T follicular helper cell (primary cell): ENCODE measurements around the gene CCSER1.
"Not testable (repeated sequence)": the region's sequence is repeated elsewhere in the genome, so short reads cannot be mapped to it uniquely, and the experiment has no call there.

ENCODE experiments used
- DNase-seq: peaks from one replicate; pipeline ENCODE4 v3.0.0-alpha.2; 2020; ENCODE audit warnings: low read depth

CCSER1 gene

GRCh38 chr4:90840828-90841227, 713.6 kb downstream of the CCSER1 start:
- DNase-seq = no peak

GRCh38 chr4:90841676-90842075, 714.5 kb downstream of the CCSER1 start:
- DNase-seq = no peak

GRCh38 chr4:90842960-90843359, 715.8 kb downstream of the CCSER1 start:
- no peak for DNase-seq

GRCh38 chr4:90844241-90844640, 717.0 kb downstream of the CCSER1 start:
- no peak for DNase-seq

GRCh38 chr4:90845777-90846176, 718.6 kb downstream of the CCSER1 start:
- no peak for DNase-seq

- DNase-seq = no peak
Observed at GRCh38 chr4:90852237-90852636, 725.0 kb downstream of the CCSER1 start.

GRCh38 chr4:90855111-90855510, 727.9 kb downstream of the CCSER1 start:
- DNase-seq = no peak

- DNase-seq = no peak
Observed at GRCh38 chr4:90857081-90857820, 730.1 kb downstream of the CCSER1 start.

- DNase-seq = no peak
Observed at GRCh38 chr4:90875791-90876190, 748.6 kb downstream of the CCSER1 start.

- no peak for DNase-seq
Observed at GRCh38 chr4:90876296-90876695, 749.1 kb downstream of the CCSER1 start.

- DNase-seq = no peak
Observed at GRCh38 chr4:90883519-90883918, 756.3 kb downstream of the CCSER1 start.

- DNase-seq = no peak
Observed at GRCh38 chr4:90888571-90888970, 761.4 kb downstream of the CCSER1 start.

- no peak for DNase-seq
Observed at GRCh38 chr4:90889171-90889570, 762.0 kb downstream of the CCSER1 start.

- DNase-seq = not testable (repeated sequence)
Observed at GRCh38 chr4:90903413-90903812, 776.2 kb downstream of the CCSER1 start.

- DNase-seq = no peak
Observed at GRCh38 chr4:90904021-90904420, 776.8 kb downstream of the CCSER1 start.

- no peak for DNase-seq
Observed at GRCh38 chr4:90906239-90906638, 779.0 kb downstream of the CCSER1 start.

- DNase-seq = not testable (repeated sequence)
Observed at GRCh38 chr4:90911724-90912434, 784.7 kb downstream of the CCSER1 start.

GRCh38 chr4:90922174-90922573, 795.0 kb downstream of the CCSER1 start:
- DNase-seq = no peak

GRCh38 chr4:90926957-90927356, 799.8 kb downstream of the CCSER1 start:
- no peak for DNase-seq

GRCh38 chr4:90943311-90943710, 816.1 kb downstream of the CCSER1 start:
- no peak for DNase-seq

- no peak for DNase-seq
Observed at GRCh38 chr4:90946945-90947344, 819.8 kb downstream of the CCSER1 start.

- no peak for DNase-seq
Observed at GRCh38 chr4:90950385-90950841, 823.2 kb downstream of the CCSER1 start.

- no peak for DNase-seq
Observed at GRCh38 chr4:90951037-90951436, 823.8 kb downstream of the CCSER1 start.
